HG03378 (cell line): Measurements from ENCODE around the gene SUN1.
"Not testable (repeated sequence)": the region's sequence is repeated elsewhere in the genome, so short reads cannot be mapped to it uniquely, and the experiment has no call there.

Source experiments
- ATAC-seq: cut with Tn5 transposase; IDR thresholded peaks from one replicate; pipeline ENCODE4 v1.9.1; 2021; ENCODE audit warnings: mild to moderate bottlenecking, moderate library complexity; ENCODE audit not compliant: unreplicated experiment

Gene SUN1

GRCh38 chr7:803796-804195, 28.5 kb upstream of the SUN1 start:
- ATAC-seq: not testable (repeated sequence)

DNA sequence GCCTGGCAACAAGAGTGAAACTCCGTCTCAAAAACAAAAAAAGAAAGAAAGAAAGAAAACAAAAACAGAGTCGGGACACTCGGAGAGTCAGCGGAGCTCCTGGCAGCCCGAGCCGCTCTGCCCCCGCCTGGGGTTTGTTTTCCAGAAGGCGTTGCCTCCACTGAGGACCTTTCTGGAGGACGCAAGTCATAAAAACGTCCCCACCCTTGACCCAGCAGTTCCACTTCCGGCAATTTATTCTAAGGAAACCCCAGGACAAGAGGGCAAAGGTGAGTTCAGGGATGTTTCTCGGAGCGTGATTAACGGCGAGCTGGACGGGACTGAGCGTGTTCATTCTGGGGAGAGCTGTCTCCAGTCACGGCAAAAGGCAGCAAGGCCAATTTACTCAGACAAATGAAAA, 27.0 kb upstream of the SUN1 start:
- no peak for ATAC-seq

- ATAC-seq: no peak
Measured at GRCh38 chr7:815284-816216, 16.7 kb upstream of the SUN1 start.

DNA sequence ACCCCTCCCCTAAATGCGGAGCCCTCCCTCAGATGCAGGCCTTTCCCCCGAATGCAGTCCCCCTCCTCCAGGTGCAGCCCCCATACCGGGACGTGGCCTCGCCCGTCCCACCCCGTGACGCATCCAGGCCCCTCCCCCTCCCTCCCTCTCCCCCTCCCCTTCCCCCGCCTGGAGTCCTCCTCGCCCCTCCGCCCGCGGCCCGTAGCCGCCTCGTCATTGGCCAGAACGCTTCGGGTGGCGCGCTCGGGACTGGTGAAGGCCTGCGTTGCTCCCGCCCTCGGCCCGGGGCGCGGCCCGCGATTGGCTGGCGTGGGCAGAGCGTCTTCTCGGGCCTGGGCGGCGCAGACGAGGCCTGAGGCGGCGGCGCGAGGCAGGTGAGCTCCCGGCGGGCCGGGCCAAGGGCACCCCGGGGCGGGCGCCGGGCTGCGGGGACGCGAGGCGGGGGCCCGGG, 16.0 kb upstream of the SUN1 start:
- ATAC-seq: peak; percentile 59

- ATAC-seq: no peak
Measured at GRCh38 chr7:816751-817671, 15.3 kb upstream of the SUN1 start.

DNA sequence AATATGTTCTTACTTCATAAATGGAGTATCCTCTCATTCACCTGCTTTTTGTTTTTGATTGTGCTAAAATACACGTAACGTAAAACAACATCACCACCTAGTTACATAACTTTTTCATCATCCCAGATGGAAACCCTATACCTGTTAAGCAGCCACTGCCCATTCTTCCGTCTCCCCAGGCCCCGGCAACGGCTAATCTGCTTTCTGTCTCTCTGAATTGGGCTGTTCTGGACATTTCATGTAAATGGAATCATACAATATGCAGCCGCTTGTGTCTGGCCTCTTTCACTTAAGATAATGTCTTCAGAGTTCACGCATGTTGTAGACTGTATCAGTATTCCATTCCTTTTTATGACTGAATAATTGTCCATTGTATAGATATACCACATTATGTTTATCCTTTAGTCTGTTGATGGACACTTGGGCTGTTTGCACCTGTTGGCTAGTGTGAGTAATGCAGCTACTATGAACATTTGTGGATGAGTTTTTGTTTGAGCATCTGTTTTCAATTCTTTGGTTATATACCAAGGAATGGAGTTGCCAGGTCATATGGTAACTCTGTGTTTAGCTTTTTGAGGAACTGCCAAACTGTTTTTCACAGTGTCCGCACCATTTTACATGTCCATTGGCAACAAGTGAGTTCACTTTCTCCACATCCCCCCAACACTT, 14.1 kb upstream of the SUN1 start:
- ATAC-seq: peak; percentile 31

DNA sequence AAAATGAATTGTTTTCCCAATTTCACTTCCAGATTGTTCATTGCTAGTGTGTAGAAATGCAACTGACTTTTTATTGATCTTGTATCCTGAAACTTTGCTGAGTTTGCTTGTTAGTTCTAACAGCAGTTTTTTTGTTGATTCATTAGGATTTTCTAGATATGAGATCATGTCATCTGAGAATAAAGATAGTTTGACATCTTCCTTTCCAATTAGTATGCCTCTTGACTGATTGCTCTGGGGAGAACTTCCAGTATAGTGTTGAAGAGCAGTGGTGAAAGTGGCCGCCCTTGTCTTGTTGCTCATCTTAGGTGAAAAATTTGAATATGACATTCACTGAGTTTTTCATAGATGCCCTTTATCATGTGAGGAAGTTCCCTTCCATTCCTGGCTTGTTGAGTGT, 11.9 kb upstream of the SUN1 start:
- ATAC-seq: no peak

DNA sequence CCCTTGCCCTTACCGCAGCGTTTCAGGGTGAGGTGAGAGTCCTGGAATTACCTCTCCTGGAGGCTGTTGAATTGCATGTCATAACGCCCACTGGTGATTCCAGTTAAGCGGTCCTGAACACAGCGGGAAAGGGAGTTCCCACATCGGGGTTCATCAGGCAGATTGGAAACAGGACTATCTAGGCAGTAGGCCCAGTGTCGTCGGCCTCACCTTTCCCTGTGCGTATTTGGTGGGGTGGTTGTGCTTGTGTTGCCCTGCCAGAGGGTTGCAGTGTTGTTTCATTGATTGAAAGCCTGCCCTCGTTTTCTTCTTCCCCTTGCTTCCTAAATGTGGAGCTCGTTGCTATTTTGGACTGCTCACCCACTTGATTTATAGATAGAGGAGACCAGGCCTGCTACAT, 10.6 kb upstream of the SUN1 start:
- ATAC-seq: no peak

DNA sequence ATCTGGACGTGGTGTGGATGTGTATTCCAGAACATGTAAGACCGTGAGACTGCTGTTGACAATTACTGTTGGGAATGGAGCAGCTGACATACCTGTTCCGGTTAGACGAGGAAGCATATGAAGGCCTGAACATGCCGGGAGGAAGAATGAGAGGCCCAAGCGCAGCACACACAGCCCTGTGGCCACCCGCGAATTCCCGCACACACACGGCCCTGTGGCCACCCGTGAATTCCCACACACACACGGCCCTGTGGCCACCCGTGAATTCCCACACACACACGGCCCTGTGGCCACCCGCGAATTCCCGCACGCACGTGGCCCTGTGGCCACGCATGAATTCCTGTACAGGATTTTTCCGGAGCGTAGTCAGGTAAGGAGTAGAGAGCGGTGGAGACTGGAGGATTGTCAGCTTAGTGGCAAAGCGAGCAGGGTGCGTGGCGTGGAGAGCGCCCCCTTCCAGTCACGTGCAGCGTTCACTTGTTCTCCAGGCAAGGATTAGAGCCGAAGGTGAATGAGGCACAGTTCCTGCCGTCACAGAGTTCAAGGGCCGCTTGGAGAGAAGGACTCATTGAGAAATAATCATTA, 9.5 kb upstream of the SUN1 start:
- no peak for ATAC-seq

- no peak for ATAC-seq
Measured at GRCh38 chr7:823649-824048, 8.6 kb upstream of the SUN1 start.

DNA sequence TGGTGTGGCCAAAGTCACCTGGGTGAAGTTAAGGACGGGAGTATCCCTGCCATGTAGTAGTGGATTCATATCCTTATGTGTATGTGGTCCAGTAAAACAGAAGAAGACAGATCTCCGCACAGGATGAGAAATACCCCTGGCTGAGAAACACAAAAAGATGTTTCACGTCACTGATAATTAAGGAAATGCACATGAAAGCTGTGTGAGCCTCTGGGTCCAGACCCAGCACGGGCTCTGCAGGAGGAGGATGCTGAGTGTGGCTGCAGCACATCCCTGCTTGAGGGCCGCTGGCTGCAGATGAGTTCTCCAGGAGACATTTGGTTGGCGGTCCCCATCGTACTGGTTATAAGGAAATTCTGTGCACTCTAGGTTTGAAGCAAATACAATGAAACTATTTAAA, 8.2 kb upstream of the SUN1 start:
- ATAC-seq: no peak

DNA sequence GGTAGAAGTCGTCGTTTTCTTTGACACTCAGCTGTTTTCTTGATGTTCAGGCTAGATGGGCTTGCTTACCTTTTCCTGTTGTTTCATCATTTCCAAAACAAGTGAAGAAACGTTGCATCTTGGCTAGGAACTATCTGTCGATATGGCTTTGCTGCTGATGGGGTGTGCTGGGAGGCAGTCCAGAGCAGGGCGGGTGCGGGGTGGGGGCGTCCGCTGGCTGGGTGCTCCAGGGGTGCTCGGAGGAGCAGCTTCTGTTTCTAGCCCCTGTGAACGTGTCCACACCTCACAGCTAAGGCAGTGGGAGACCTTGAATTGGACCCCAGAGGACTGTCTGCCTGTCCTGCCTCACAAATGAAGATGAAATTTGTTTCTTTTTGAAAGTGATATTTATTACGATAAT, 7.6 kb upstream of the SUN1 start:
- no peak for ATAC-seq

DNA sequence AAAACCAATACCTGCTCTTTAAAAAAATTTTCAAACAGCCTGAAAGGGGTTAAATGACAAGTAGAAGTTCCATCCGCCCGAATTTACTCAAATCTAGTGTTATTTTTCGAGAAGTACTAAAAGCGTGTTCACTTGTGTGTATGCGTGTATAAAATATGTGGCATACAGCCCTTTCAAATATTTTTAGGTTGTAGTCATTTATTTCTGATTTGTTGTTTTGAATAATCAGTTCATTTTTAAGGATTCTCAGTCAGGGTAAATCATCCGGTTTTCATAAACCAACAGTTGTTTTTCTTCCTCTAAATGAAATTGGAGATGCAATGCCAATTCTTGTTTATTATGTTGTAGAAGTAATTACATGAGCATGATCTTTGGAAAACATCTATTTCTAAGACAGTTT, 6.9 kb upstream of the SUN1 start:
- ATAC-seq: no peak

- ATAC-seq: no peak
Measured at GRCh38 chr7:826230-826917, 5.9 kb upstream of the SUN1 start.

GRCh38 chr7:828793-829561, 3.3 kb upstream of the SUN1 start:
- ATAC-seq: no peak

- ATAC-seq: no peak
Measured at GRCh38 chr7:830069-830468, 2.2 kb upstream of the SUN1 start.

GRCh38 chr7:831596-832166, 595 bp upstream of the SUN1 start:
- peak; percentile 67 for ATAC-seq

DNA sequence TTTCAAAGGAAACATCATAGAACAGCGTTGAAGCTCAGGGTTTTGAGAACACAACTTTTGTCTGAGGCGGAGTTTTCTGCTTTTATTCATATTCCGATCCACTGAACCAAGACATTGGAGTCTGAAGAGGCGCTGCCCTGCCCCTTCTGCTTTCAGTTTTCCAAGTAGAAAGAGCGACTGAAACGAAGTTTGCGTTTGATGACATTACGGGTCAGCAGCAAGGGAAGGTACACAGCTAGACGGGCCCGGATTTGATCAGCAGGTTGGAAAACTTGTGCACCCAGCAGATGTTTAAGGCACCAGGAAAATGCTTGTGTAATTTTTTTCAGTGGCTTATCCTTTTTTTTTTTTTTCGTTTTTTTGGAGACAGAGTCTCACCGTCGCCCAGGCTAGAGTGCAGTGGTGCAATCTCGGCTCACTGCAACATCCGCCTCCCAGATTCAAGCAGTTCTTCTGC, 720 bp downstream of the SUN1 start:
- ATAC-seq: no peak
